ENCODE measurements around the gene SLC35B3. TPM values are rescaled to one million over a fixed set of nuclear protein-coding genes. Genes with fewer than 3 reads are reported as not detected.

SLC35B3 gene
- total and polyA plus RNA-seq, 9 of the 15 experiments (the other 6 are each of a cell fraction or from before 2014, with no cell fraction given) = 7.6 to 19.1 (median 11.3) TPM

- TF ChIP-seq ZNF318 (IDR thresholded peaks at IDR 0.05; ENCODE audit: borderline replicate concordance in 1 of 2, low read depth in 1 of 2) (0 out of 4 replicates have a peak, but pooled peaks of 1 of the 2 experiments have one; percentile 32), KDM5B (IDR thresholded peaks at IDR 0.05; ENCODE audit: insufficient replicate concordance, low read depth, low read length) (peak; percentile 93), SPI1 (IDR thresholded peaks at IDR 0.05; ENCODE audit: borderline replicate concordance, low read depth, low read length) (peak; percentile 77; the same call in 1 of the 2 replicates), ZNF263 (CRISPR knock-in tag; IDR thresholded peaks at IDR 0.05; ENCODE audit: borderline replicate concordance) (0 out of 2 replicates have a peak, but pooled peaks have one; percentile 64), HNRNPL (IDR thresholded peaks at IDR 0.05; ENCODE audit: low read depth, low read length) (peak; percentile 70; the same call in 1 of the 2 replicates), MTA3 (IDR thresholded peaks at IDR 0.05; ENCODE audit: borderline replicate concordance) (peak; percentile 91), FOXA1 (IDR thresholded peaks at IDR 0.05; ENCODE audit: borderline replicate concordance) (no peak), HCFC1 (IDR thresholded peaks at IDR 0.05; ENCODE audit: low read depth, low read length) (peak; percentile 45), MEIS2 (IDR thresholded peaks at IDR 0.05; ENCODE audit: partially characterized antibody) (peak; percentile 91), TOE1 (IDR thresholded peaks at IDR 0.05; ENCODE audit: borderline replicate concordance) (0 out of 2 replicates have a peak, but pooled peaks have one; percentile 27), TOE1 (CRISPR knock-in tag; IDR thresholded peaks at IDR 0.05; ENCODE audit: borderline replicate concordance, low read depth) (no peak), CGGBP1 (CRISPR knock-in tag; IDR thresholded peaks at IDR 0.05) (peak; percentile 51; the same call in 1 of the 2 replicates), ESRRA (IDR thresholded peaks at IDR 0.05; ENCODE audit: borderline replicate concordance, low read depth) (peak; percentile 55; the same call in 1 of the 2 replicates)
- TF ChIP-seq, protein P1, sequence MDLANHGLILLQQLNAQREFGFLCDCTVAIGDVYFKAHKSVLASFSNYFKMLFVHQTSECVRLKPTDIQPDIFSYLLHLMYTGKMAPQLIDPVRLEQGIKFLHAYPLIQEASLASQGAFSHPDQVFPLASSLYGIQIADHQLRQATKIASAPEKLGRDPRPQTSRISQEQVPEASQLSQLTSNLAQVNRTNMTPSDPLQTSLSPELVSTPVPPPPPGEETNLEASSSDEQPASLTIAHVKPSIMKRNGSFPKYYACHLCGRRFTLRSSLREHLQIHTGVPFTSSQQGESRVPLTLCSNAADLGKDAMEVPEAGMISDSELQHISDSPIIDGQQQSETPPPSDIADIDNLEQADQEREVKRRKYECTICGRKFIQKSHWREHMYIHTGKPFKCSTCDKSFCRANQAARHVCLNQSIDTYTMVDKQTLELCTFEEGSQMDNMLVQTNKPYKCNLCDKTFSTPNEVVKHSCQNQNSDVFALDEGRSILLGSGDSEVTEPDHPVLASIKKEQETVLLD (IDR thresholded peaks at IDR 0.05) = peak; percentile 96
- TF ChIP-seq, protein P2, sequence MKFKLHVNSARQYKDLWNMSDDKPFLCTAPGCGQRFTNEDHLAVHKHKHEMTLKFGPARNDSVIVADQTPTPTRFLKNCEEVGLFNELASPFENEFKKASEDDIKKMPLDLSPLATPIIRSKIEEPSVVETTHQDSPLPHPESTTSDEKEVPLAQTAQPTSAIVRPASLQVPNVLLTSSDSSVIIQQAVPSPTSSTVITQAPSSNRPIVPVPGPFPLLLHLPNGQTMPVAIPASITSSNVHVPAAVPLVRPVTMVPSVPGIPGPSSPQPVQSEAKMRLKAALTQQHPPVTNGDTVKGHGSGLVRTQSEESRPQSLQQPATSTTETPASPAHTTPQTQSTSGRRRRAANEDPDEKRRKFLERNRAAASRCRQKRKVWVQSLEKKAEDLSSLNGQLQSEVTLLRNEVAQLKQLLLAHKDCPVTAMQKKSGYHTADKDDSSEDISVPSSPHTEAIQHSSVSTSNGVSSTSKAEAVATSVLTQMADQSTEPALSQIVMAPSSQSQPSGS (CRISPR knock-in tag; IDR thresholded peaks at IDR 0.05) = no peak
These were observed at the start of gene SLC35B3 (continued) for GRCh38 chr6:8435093-8435844.

All from K562 (cell line).